H9 (cell line): ENCODE data around the gene AP3S1. TPM values are rescaled to one million over a fixed set of nuclear protein-coding genes. Genes with fewer than 3 reads are reported as not detected.

Experiments
- DNase-seq: peaks from one replicate; pipeline ENCODE4 v3.0.0-alpha.2; 2017
- H2AFZ ChIP-seq: one replicate; pipeline ENCODE4 v1.6.1; 2013; ENCODE audit warnings: mild to moderate bottlenecking, low read length, control low read depth, moderate library complexity
- H2AK5ac ChIP-seq: 2 replicates; pipeline ENCODE4 v1.6.1; 2013; ENCODE audit warnings: low read length, control low read depth, mixed read lengths; ENCODE audit not compliant: insufficient read length
- H2BK120ac ChIP-seq: one replicate; pipeline ENCODE4 v1.6.1; 2013; ENCODE audit warnings: low read depth, mild to moderate bottlenecking, low read length, control low read depth, inconsistent platforms; ENCODE audit not compliant: poor library complexity, severe bottlenecking
- H2BK12ac ChIP-seq: 2 replicates; pipeline ENCODE4 v1.6.1; 2013; ENCODE audit warnings: low read length, control low read depth, mixed read lengths, low read depth; ENCODE audit not compliant: insufficient read length
- H2BK15ac ChIP-seq: 2 replicates; pipeline ENCODE4 v1.6.1; 2013; ENCODE audit warnings: low read depth, low read length, control low read depth
- H2BK20ac ChIP-seq: one replicate; pipeline ENCODE4 v1.6.1; 2013; ENCODE audit warnings: low read depth, mild to moderate bottlenecking, low read length, control low read depth, inconsistent platforms; ENCODE audit not compliant: poor library complexity, severe bottlenecking
- H2BK5ac ChIP-seq: 2 replicates; pipeline ENCODE4 v1.6.1; 2013; ENCODE audit warnings: low read length, control low read depth, mixed read lengths; ENCODE audit not compliant: insufficient read length
- H3K14ac ChIP-seq: 2 replicates; pipeline ENCODE4 v1.6.1; 2013; ENCODE audit warnings: low read length, control low read depth; ENCODE audit not compliant: insufficient read depth
- H3K18ac ChIP-seq: 2 replicates; pipeline ENCODE4 v1.6.1; 2013; ENCODE audit warnings: low read depth, mild to moderate bottlenecking, mixed read lengths, low read length, control low read depth; ENCODE audit not compliant: insufficient read length
- H3K23ac ChIP-seq: 2 replicates; pipeline ENCODE4 v1.6.1; 2013; ENCODE audit warnings: low read length, control low read depth, mixed read lengths, low read depth; ENCODE audit not compliant: insufficient read length
- H3K23me2 ChIP-seq: 2 replicates; pipeline ENCODE4 v1.6.1; 2013; ENCODE audit warnings: low read depth, mild to moderate bottlenecking, mixed read lengths, low read length, control low read depth; ENCODE audit not compliant: insufficient read length, poor library complexity, severe bottlenecking
- H3K27ac ChIP-seq: 2 replicates; pipeline ENCODE4 v1.5.1; 2013; ENCODE audit warnings: low read length, control low read depth, mixed read lengths, low read depth; ENCODE audit not compliant: insufficient read length
- H3K27me3 ChIP-seq: 2 replicates; pipeline ENCODE4 v1.6.1; 2013; ENCODE audit warnings: low read length, control low read depth, inconsistent platforms; ENCODE audit not compliant: insufficient read depth
- H3K4ac ChIP-seq: 2 replicates; pipeline ENCODE4 v1.6.1; 2013; ENCODE audit warnings: low read depth, mild to moderate bottlenecking, control low read depth, inconsistent platforms, low read length, moderate library complexity
- H3K4me1 ChIP-seq: 2 replicates; pipeline ENCODE4 v1.6.1; 2013; ENCODE audit warnings: low read length, control low read depth, inconsistent platforms; ENCODE audit not compliant: insufficient read depth
- H3K4me2 ChIP-seq: 2 replicates; pipeline ENCODE4 v1.6.1; 2013; ENCODE audit warnings: low read length, control low read depth, mixed read lengths; ENCODE audit not compliant: insufficient read length, insufficient read depth
- H3K56ac ChIP-seq: 2 replicates; pipeline ENCODE4 v1.6.1; 2013; ENCODE audit warnings: low read depth, mild to moderate bottlenecking, mixed read lengths, low read length, control low read depth; ENCODE audit not compliant: insufficient read length
- H3K79me1 ChIP-seq: 2 replicates; pipeline ENCODE4 v1.6.1; 2013; ENCODE audit warnings: low read depth, mild to moderate bottlenecking, moderate library complexity, low read length, control low read depth, inconsistent platforms; ENCODE audit not compliant: insufficient read depth, poor library complexity, severe bottlenecking
- H3K79me2 ChIP-seq: 2 replicates; pipeline ENCODE4 v1.6.1; 2013; ENCODE audit warnings: low read length, control low read depth, inconsistent platforms; ENCODE audit not compliant: insufficient read depth
- H3K9ac ChIP-seq: 2 replicates; pipeline ENCODE4 v1.6.1; 2013; ENCODE audit warnings: low read length, control low read depth, mixed read lengths; ENCODE audit not compliant: insufficient read length; ENCODE audit errors: extremely low read depth
- H3K9me3 ChIP-seq: one replicate; pipeline ENCODE4 v1.6.1; 2013; ENCODE audit warnings: low read depth, low read length, inconsistent platforms; ENCODE audit not compliant: control insufficient read depth
- H3T11ph ChIP-seq: one replicate; pipeline ENCODE4 v1.6.1; 2013; ENCODE audit warnings: mild to moderate bottlenecking, low read length, control low read depth, inconsistent platforms
- H4K20me1 ChIP-seq: one replicate; pipeline ENCODE4 v1.6.1; 2013; ENCODE audit not compliant: control insufficient read depth, insufficient read length, insufficient read depth
- H4K5ac ChIP-seq: 2 replicates; pipeline ENCODE4 v1.6.1; 2013; ENCODE audit warnings: low read depth, mild to moderate bottlenecking, mixed read lengths, low read length, control low read depth; ENCODE audit not compliant: insufficient read length
- H4K8ac ChIP-seq: replicated peaks from 2 replicates; pipeline ENCODE4 v1.6.1; 2013; ENCODE audit warnings: low read length, control low read depth, mixed read lengths, low read depth; ENCODE audit not compliant: insufficient read length
- H4K91ac ChIP-seq: 2 replicates; pipeline ENCODE4 v1.6.1; 2013; ENCODE audit warnings: low read depth, mild to moderate bottlenecking, moderate library complexity, mixed read lengths, low read length, control low read depth; ENCODE audit not compliant: insufficient read length
- H3K27ac Mint-ChIP-seq, 3 experiments: 2 replicates in 2 of 3; 3 replicates in 1 of 3; pipeline ENCODE4 v1.8.0; 2020 to 2021; ENCODE audit warnings: mixed read lengths in 3 of 3, mild to moderate bottlenecking in 1 of 3, moderate library complexity in 1 of 3
- H3K27me3 Mint-ChIP-seq: 2 replicates; pipeline ENCODE4 v1.8.0; 2021; ENCODE audit warnings: low read depth, mild to moderate bottlenecking, moderate library complexity, mixed read lengths
- H3K36me3 Mint-ChIP-seq, 3 experiments: 2 replicates in 2 of 3; 3 replicates in 1 of 3; pipeline ENCODE4 v1.8.0; 2020 to 2021; ENCODE audit warnings: low read depth in 3 of 3, mixed read lengths in 3 of 3; ENCODE audit not compliant: insufficient read depth in 1 of 3
- H3K4me1 Mint-ChIP-seq, 2 experiments: 2 replicates each; pipeline ENCODE4 v1.8.0; 2020; ENCODE audit warnings: mixed read lengths in 2 of 2
- H3K4me3 Mint-ChIP-seq, 2 experiments: 2 replicates in 1 of 2; 3 replicates in 1 of 2; pipeline ENCODE4 v1.8.0; 2020 to 2021; ENCODE audit warnings: mild to moderate bottlenecking in 2 of 2, mixed read lengths in 2 of 2, moderate library complexity in 1 of 2
- H3K9me3 Mint-ChIP-seq, 2 experiments: 2 replicates in 1 of 2; 3 replicates in 1 of 2; pipeline ENCODE4 v1.8.0; 2020; ENCODE audit warnings: mild to moderate bottlenecking in 2 of 2, mixed read lengths in 2 of 2, moderate library complexity in 1 of 2
- CTCF ChIP-seq: fragments of 200-600 bp; sonication (generic); conservative IDR thresholded peaks from 3 replicates; pipeline ENCODE4 v1.8.0; 2021; ENCODE audit warnings: antibody characterized with exemption, mild to moderate bottlenecking
- total RNA-seq: library from RNA; stranded (reverse); gene quantifications from 2 replicates; pipeline ENCODE4 v1.2.1, GENCODE V29; 2021

The AP3S1 gene
- total RNA-seq, 1 experiment from 2014 or later, result 78.4 TPM

GRCh38 chr5:115810761-115811160 is 31.0 kb upstream of the AP3S1 start:
- H3K27ac ChIP-seq, result no peak overlapping the region
- H2BK12ac ChIP-seq, result no peak overlapping the region
- H3K23me2 ChIP-seq, result peaks cover 6% of the 10 kb centered on the region
- H4K8ac ChIP-seq, result no peak overlapping the region
- no peaks in the 10 kb centered on the region for H3K9me3 ChIP-seq
- H2BK5ac ChIP-seq, result no peak overlapping the region
- H2BK15ac ChIP-seq, result no peak overlapping the region
- Mint-ChIP-seq H3K4me3 (no peak overlapping the region), H3K4me1 (peaks cover 34 to 38% of the 10 kb centered on the region in 2 experiments), H3K27me3 (peaks cover 24% of the 10 kb centered on the region), H3K36me3 (peaks cover 6 to 25% (median 12%) of the 10 kb centered on the region in 3 experiments), H3K27ac (no peak overlapping the region), H3K9me3 (no peaks in the 10 kb centered on the region)
- H3K79me1 ChIP-seq, result no peaks in the 10 kb centered on the region
- no peak overlapping the region for H3K9ac ChIP-seq
- H2BK120ac ChIP-seq, result no peak overlapping the region
- H3K27me3 ChIP-seq, result peaks cover 9% of the 10 kb centered on the region; the same call in 1 of the 2 replicates
- no peaks in the 10 kb centered on the region for H4K20me1 ChIP-seq
- H3K18ac ChIP-seq, result no peak overlapping the region
- no peak overlapping the region for H2AFZ ChIP-seq
- DNase-seq, result no peak
- no peaks in the 10 kb centered on the region for H3K4me1 ChIP-seq
- no peak overlapping the region for H4K91ac ChIP-seq
- no peak overlapping the region for H3K4ac ChIP-seq
- no peak overlapping the region for H3K23ac ChIP-seq
- no peak for TF ChIP-seq CTCF
- no peak overlapping the region for H2AK5ac ChIP-seq
- H2BK20ac ChIP-seq, result no peak overlapping the region
- no peak overlapping the region for H4K5ac ChIP-seq
- H3K4me2 ChIP-seq, result no peak overlapping the region
- H3K56ac ChIP-seq, result no peak overlapping the region
- no peak overlapping the region for H3T11ph ChIP-seq
- H3K14ac ChIP-seq, result no peak overlapping the region
- no peaks in the 10 kb centered on the region for H3K79me2 ChIP-seq
